Peyer's patch (tissue), 4 donors: ENCODE results near the gene BCL7A.

ENCODE experiments used
- CTCF ChIP-seq, 6 experiments: fragments of 450-650 bp in 4 of 6; fragments of 200-600 bp in 2 of 6; sonication (generic) in 1 of 6; IDR thresholded peaks; one replicate each; pipeline ENCODE4 v1.5.1; 2017 to 2019; ENCODE audit warnings: antibody characterized with exemption in 6 of 6, mild to moderate bottlenecking in 3 of 6, moderate library complexity in 1 of 6
- POLR2A ChIP-seq, 2 donors: fragments of 450-650 bp; IDR thresholded peaks; one replicate each; pipeline ENCODE4 v1.5.1; 2017; ENCODE audit warnings: antibody characterized with exemption in 2 of 2, mild to moderate bottlenecking in 2 of 2, moderate library complexity in 2 of 2

- TF ChIP-seq POLR2A (IDR thresholded peaks at IDR 0.05): no peak
- TF ChIP-seq CTCF (IDR thresholded peaks at IDR 0.05): no peak
Observed at GRCh38 chr12:122014781-122015180, 6.9 kb upstream of the BCL7A start.
